Fibroblast of the aortic adventitia (primary cell): ENCODE results near the gene TMEM117. TPM values are rescaled to one million over a fixed set of nuclear protein-coding genes. Genes with fewer than 3 reads are reported as not detected.

Experiments
- DNase-seq: peaks from one replicate; pipeline ENCODE4 v3.0.0-alpha.2; 2010; ENCODE audit warnings: low read depth
- H3K4me3 ChIP-seq: 2 replicates; pipeline ENCODE4 v1.5.1; 2011; ENCODE audit warnings: low read depth, mild to moderate bottlenecking, control low read depth, low read length, moderate library complexity
- total RNA-seq: library from RNA; depleted of rRNA; stranded (reverse); fragments of >200 nt; gene quantifications from 2 replicates; pipeline ENCODE4 v1.2.3, GENCODE V29; 2012; ENCODE audit warnings: low replicate concordance
- TF ChIP-seq, protein P1 (sequence below): IDR thresholded peaks from 2 replicates; pipeline ENCODE4 v1.5.1; 2011; ENCODE audit warnings: mild to moderate bottlenecking, low read length, control low read depth, inconsistent platforms; ENCODE audit not compliant: insufficient read depth

The TMEM117 gene
- total RNA-seq, 1 donor = 9.9 TPM

DNA sequence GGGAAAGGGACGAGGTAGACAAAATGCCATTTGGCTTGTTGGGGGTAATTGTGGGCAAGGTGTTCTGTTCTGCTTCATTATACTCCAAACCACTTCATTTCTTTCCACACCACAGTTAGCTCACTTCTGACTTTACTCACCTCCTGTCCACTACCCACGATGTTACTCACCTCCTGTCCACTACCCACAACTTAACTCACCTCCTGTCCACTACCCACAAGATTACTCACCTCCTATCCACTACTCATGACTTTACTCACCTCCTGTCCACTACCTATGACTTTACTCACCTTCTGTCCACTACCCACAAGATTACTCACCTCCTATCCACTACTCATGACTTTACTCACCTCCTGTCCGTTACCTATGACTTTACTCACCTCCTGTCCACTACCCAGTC lies 19.7 kb upstream of the TMEM117 start:
- TF ChIP-seq, protein P1, sequence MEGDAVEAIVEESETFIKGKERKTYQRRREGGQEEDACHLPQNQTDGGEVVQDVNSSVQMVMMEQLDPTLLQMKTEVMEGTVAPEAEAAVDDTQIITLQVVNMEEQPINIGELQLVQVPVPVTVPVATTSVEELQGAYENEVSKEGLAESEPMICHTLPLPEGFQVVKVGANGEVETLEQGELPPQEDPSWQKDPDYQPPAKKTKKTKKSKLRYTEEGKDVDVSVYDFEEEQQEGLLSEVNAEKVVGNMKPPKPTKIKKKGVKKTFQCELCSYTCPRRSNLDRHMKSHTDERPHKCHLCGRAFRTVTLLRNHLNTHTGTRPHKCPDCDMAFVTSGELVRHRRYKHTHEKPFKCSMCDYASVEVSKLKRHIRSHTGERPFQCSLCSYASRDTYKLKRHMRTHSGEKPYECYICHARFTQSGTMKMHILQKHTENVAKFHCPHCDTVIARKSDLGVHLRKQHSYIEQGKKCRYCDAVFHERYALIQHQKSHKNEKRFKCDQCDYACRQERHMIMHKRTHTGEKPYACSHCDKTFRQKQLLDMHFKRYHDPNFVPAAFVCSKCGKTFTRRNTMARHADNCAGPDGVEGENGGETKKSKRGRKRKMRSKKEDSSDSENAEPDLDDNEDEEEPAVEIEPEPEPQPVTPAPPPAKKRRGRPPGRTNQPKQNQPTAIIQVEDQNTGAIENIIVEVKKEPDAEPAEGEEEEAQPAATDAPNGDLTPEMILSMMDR = no peak
- DNase-seq = no peak
- H3K4me3 ChIP-seq = no peak overlapping the region

DNA sequence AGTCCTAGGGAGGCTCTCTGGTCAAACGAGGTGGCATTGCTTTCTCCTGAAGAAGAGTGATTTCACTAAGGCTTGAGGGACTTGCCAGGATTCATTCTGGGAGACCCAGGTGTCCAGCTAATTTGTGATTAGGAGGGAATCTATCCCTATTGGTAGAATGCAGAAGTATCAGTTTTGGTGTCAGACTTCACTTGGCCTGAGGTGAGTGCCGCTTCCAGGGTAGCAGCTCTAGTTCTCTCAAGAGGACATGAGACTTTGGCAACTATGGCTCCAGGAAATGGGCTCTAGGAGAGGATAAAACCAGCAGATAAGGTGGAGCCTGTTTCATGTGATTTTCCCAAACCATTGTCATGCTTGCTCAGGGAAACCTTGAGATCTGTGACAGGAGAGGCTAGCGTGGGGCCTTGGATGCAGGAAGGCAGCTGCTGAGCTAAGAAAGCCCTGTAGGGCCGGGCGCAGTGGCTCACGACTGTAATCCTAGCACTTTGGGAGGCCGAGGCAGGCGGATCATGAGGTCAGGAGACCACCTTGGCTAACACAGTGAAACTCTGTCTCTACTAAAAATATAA lies 11.6 kb upstream of the TMEM117 start:
- DNase-seq = no peak
- H3K4me3 ChIP-seq = no peak overlapping the region
- TF ChIP-seq, protein P1 = no peak

DNA sequence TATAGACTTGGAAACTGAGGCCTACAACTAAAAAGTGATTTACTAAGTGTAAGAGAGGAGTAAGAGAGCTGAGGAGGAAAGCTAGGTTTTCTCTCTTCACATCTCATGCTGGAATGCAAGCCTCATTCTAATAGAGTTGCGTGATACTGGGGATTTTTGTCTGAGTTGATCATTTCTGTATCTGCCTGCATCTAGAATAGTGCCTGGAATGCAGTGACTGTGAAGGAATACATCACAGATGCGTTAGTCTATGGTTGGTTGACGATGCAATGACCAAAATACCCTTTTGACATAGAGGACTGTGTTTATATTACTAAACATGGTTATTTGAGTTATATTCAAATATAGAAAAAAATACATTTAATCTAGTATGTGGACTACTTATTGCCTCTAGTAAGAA lies 9.2 kb upstream of the TMEM117 start:
- no peak overlapping the region for H3K4me3 ChIP-seq
- TF ChIP-seq, protein P1 = no peak
- DNase-seq = peak; percentile 11

DNA sequence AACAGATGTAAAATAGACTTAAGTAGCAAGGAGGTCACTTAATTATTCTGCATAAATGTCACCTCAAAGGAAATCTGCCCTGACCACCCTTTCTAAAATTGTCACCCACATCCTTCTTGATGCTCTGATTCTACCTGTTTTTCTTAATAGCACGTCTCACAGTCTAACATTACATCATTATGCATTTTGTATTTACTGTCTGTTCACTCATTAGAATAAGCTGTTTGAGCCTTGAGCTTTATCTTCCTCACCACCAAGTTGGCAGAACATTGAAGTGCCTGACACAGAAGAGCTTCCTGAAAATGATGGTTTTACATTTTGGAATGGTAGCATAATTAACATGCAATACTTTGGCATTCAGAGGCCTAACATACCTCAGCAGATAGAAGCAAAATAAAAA lies 8.8 kb upstream of the TMEM117 start:
- DNase-seq = no peak
- no peak overlapping the region for H3K4me3 ChIP-seq
- TF ChIP-seq, protein P1 = no peak

DNA sequence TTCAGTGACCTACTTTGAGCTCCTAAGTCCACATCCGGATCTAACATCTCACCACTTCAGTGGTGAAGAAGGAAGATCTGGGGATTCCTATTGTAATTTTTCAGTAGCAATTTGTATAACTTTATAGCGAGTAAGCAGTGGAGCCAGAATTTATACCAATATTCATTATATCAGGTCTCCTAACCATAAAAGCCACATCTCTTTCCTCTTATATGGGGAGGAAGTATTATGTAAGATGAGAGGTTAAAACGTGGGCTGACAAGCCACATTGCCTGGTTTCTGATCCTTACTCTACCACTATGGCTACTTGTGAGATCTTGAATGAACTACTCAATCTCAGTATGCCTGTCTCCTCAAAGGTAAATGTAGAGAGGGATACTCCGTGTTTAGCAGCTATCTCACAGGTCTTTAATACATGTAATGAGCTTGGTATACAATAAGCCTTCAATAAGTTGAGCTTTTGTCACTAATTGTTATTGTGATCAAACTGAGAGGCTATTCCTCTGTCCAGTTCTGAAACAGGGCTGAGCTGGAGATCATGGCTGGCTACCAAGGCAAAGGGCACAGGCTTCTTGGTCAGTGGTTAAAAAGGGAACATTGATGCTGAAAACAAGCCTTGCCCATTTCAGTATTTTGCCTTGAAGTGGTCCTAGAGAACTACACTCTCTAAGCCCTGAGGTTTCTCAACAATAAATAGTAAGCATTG lies 3.3 kb upstream of the TMEM117 start:
- no peak for DNase-seq
- H3K4me3 ChIP-seq = no peak overlapping the region
- TF ChIP-seq, protein P1 = no peak

DNA sequence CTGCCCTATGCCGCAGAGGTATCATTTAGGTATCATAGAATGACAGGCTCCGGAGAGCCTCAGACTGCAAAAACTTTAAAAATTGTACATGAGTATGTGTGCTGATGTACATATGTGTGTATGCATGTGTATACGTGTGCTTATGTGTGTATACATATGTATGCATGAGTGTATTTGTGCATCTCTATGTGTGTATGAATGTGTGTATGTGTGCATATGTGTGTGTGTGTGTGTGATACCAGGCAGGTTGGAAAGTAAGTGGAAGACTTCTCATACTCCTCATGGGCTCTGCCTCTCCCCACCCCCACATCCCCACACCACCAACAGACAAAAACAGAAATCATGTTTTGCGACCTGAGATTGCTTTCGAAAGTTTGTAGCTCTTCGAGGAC lies 621 bp upstream of the TMEM117 start:
- peak; percentile 17 for DNase-seq
- peak overlapping the region; percentile 77 for H3K4me3 ChIP-seq
- TF ChIP-seq, protein P1 = no peak
